GM12878 (cell line): ENCODE measurements around the gene VTI1A. TPM values are rescaled to one million over a fixed set of nuclear protein-coding genes. Genes with fewer than 3 reads are reported as not detected.

Experiments
- BCL11A ChIP-seq: IDR thresholded peaks from 2 replicates; pipeline ENCODE4 v1.6.1; 2011; ENCODE audit warnings: low read depth, low read length
- CEBPB ChIP-seq, 2 experiments: fragments of 150-350 bp in 1 of 2; IDR thresholded peaks; 2 replicates each; pipeline ENCODE4 v1.6.1; 2012 to 2014; ENCODE audit warnings: low read depth in 2 of 2, low read length in 2 of 2, borderline replicate concordance in 1 of 2, inconsistent platforms in 1 of 2
- CHD4 ChIP-seq: fragments of 200-600 bp; sonication (generic); IDR thresholded peaks from 2 replicates; pipeline ENCODE4 v1.6.1; 2016; ENCODE audit warnings: mild to moderate bottlenecking
- ETV6 ChIP-seq, 2 experiments: fragments of 450-650 bp in 1 of 2; IDR thresholded peaks in 1 of 2; conservative IDR thresholded peaks in 1 of 2; 2 replicates each; pipeline ENCODE4 v1.6.1; 2014; ENCODE audit warnings: antibody characterized with exemption in 1 of 2, borderline replicate concordance in 1 of 2, low read depth in 1 of 2, mild to moderate bottlenecking in 1 of 2, moderate library complexity in 1 of 2
- GABPA ChIP-seq: IDR thresholded peaks from 2 replicates; pipeline ENCODE4 v1.6.1; 2014; ENCODE audit warnings: antibody characterized with exemption, low read depth, mild to moderate bottlenecking, inconsistent platforms
- HDAC6 ChIP-seq: fragments of 200-600 bp; sonication (generic); IDR thresholded peaks from one replicate; pipeline ENCODE4 v1.8.0; 2017; ENCODE audit warnings: antibody characterized with exemption; ENCODE audit not compliant: unreplicated experiment
- KLF5 ChIP-seq: fragments of 450-650 bp; IDR thresholded peaks from 2 replicates; pipeline ENCODE4 v1.6.1; 2014; ENCODE audit warnings: mild to moderate bottlenecking; ENCODE audit not compliant: partially characterized antibody
- MTA2 ChIP-seq: fragments of 450-650 bp; IDR thresholded peaks from 2 replicates; pipeline ENCODE4 v1.6.1; 2016; ENCODE audit warnings: low read depth, mild to moderate bottlenecking, moderate library complexity
- NFYB ChIP-seq: IDR thresholded peaks from 2 replicates; pipeline ENCODE4 v1.6.1; 2011; ENCODE audit warnings: low read depth, mild to moderate bottlenecking, low read length, improper control_type of control experiment, moderate library complexity; ENCODE audit not compliant: insufficient read depth
- NR2F1 ChIP-seq: fragments of 450-650 bp; conservative IDR thresholded peaks from 2 replicates; pipeline ENCODE4 v1.6.1; 2017; ENCODE audit warnings: mild to moderate bottlenecking
- PAX5 ChIP-seq: IDR thresholded peaks from 2 replicates; pipeline ENCODE4 v1.6.1; 2011; ENCODE audit warnings: low read depth, low read length, borderline replicate concordance
- RAD21 ChIP-seq: IDR thresholded peaks from 2 replicates; pipeline ENCODE4 v1.6.1; 2011; ENCODE audit warnings: mild to moderate bottlenecking, low read depth, low read length, moderate library complexity; ENCODE audit not compliant: insufficient read depth
- SMARCA5 ChIP-seq: fragments of 450-650 bp; IDR thresholded peaks from 2 replicates; pipeline ENCODE4 v1.6.1; 2017; ENCODE audit warnings: mild to moderate bottlenecking
- TCF3 ChIP-seq: IDR thresholded peaks from 2 replicates; pipeline ENCODE4 v1.6.1; 2012; ENCODE audit warnings: low read depth, mild to moderate bottlenecking, low read length, borderline replicate concordance; ENCODE audit not compliant: insufficient read depth
- YY1 ChIP-seq: IDR thresholded peaks from 2 replicates; pipeline ENCODE4 v1.6.1; 2011; ENCODE audit warnings: low read depth, mild to moderate bottlenecking, low read length
- polyA plus RNA-seq, 11 experiments: library from polyadenylated mRNA; depleted of rRNA in 4 of 11; unstranded in 6 of 11; stranded (reverse) in 5 of 11; fragments of >200 nt; fragmentation: Nextera tagmentation in 4 of 11; fragmentation: Illumina TruSeq in 1 of 11; extraction: Ambion mirVana in 4 of 11; extraction: Trizol in 1 of 11; gene quantifications; 1 replicate in 1 of 11; 2 replicates in 10 of 11; pipeline versions ENCODE4 v1.2.1 to v1.2.3, GENCODE V29; 2011 to 2016; ENCODE audit warnings: inconsistent platforms in 2 of 11, missing spikeins in 2 of 11, low read depth in 1 of 11
- total RNA-seq, 4 experiments: library from RNA; depleted of rRNA in 3 of 4; stranded (reverse); fragments of >200 nt in 3 of 4; fragmentation: Illumina TruSeq in 1 of 4; extraction: Trizol in 1 of 4; gene quantifications; 2 replicates each; pipeline versions ENCODE4 v1.2.1 to v1.2.3, GENCODE V29; 2013 to 2021
- TF ChIP-seq, protein P1 (sequence below): IDR thresholded peaks from 2 replicates; pipeline ENCODE4 v1.6.1; 2012; ENCODE audit warnings: mild to moderate bottlenecking, low read depth, low read length
- TF ChIP-seq, protein P2 (sequence below): fragments of 450-650 bp; IDR thresholded peaks from 2 replicates; pipeline ENCODE4 v1.6.1; 2016; ENCODE audit warnings: mild to moderate bottlenecking
- TF ChIP-seq, protein P3 (sequence below): IDR thresholded peaks from 2 replicates; pipeline ENCODE4 v1.6.1; 2012; ENCODE audit warnings: low read depth, low read length, improper control_type of control experiment

Gene VTI1A
- total and polyA plus RNA-seq, 10 of the 15 experiments (the other 5 are each of a cell fraction or from before 2014, with no cell fraction given): 12.4 to 43.2 (median 27.5) TPM

DNA sequence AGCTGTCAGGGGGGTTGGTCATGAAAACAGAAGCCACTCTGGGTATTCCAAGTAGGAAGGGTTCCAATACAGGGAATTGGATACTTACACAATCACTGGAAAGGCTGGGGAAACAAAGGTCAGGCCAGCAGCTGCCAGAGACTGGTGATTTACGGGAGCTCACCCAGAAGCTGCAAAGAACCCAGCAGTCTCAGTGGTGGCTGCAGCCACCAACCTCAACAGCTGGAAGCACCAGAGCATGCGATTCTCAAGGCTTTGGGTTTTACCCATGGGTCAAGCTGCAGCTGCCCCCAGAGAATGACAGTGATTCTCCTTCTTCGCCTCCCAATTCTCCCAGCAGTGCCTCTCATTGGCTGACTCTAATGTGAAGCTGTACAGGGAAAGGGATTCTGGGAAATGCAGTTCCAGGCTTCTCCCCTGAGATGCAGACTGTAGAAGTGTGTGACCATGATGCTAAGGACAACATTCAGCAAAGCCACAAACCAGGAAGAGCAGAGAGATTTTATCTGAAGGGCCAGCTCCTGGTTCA, 395.9 kb downstream of the VTI1A start (continued):
- TF ChIP-seq, protein P1, sequence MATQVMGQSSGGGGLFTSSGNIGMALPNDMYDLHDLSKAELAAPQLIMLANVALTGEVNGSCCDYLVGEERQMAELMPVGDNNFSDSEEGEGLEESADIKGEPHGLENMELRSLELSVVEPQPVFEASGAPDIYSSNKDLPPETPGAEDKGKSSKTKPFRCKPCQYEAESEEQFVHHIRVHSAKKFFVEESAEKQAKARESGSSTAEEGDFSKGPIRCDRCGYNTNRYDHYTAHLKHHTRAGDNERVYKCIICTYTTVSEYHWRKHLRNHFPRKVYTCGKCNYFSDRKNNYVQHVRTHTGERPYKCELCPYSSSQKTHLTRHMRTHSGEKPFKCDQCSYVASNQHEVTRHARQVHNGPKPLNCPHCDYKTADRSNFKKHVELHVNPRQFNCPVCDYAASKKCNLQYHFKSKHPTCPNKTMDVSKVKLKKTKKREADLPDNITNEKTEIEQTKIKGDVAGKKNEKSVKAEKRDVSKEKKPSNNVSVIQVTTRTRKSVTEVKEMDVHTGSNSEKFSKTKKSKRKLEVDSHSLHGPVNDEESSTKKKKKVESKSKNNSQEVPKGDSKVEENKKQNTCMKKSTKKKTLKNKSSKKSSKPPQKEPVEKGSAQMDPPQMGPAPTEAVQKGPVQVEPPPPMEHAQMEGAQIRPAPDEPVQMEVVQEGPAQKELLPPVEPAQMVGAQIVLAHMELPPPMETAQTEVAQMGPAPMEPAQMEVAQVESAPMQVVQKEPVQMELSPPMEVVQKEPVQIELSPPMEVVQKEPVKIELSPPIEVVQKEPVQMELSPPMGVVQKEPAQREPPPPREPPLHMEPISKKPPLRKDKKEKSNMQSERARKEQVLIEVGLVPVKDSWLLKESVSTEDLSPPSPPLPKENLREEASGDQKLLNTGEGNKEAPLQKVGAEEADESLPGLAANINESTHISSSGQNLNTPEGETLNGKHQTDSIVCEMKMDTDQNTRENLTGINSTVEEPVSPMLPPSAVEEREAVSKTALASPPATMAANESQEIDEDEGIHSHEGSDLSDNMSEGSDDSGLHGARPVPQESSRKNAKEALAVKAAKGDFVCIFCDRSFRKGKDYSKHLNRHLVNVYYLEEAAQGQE: no peak
- TF ChIP-seq GABPA (no peak), NFYB (0 out of 2 replicates have a peak, but pooled peaks have one; percentile 22), MTA2 (no peak), NR2F1 (peak; percentile 40), CEBPB (IDR thresholded peaks at IDR 0.05; ENCODE audit: borderline replicate concordance in 1 of 2, low read depth in 2 of 2, low read length in 2 of 2) (no peak), CHD4 (no peak), TCF3 (peak; percentile 77; the same call in 1 of the 2 replicates), HDAC6 (no peak), RAD21 (no peak), SMARCA5 (no peak), ETV6 (conservative IDR thresholded peaks at IDR 0.05 in 1 of 2, IDR thresholded peaks at IDR 0.05 in 1 of 2; ENCODE audit: borderline replicate concordance in 1 of 2, low read depth in 1 of 2) (no peak), KLF5 (no peak), PAX5 (peak; percentile 97), YY1 (no peak), BCL11A (no peak)
- TF ChIP-seq, protein P2, sequence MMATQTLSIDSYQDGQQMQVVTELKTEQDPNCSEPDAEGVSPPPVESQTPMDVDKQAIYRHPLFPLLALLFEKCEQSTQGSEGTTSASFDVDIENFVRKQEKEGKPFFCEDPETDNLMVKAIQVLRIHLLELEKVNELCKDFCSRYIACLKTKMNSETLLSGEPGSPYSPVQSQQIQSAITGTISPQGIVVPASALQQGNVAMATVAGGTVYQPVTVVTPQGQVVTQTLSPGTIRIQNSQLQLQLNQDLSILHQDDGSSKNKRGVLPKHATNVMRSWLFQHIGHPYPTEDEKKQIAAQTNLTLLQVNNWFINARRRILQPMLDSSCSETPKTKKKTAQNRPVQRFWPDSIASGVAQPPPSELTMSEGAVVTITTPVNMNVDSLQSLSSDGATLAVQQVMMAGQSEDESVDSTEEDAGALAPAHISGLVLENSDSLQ: no peak
- TF ChIP-seq, protein P3, sequence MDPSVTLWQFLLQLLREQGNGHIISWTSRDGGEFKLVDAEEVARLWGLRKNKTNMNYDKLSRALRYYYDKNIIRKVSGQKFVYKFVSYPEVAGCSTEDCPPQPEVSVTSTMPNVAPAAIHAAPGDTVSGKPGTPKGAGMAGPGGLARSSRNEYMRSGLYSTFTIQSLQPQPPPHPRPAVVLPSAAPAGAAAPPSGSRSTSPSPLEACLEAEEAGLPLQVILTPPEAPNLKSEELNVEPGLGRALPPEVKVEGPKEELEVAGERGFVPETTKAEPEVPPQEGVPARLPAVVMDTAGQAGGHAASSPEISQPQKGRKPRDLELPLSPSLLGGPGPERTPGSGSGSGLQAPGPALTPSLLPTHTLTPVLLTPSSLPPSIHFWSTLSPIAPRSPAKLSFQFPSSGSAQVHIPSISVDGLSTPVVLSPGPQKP: no peak
